ENCODE results near the gene JAKMIP3.

DNA sequence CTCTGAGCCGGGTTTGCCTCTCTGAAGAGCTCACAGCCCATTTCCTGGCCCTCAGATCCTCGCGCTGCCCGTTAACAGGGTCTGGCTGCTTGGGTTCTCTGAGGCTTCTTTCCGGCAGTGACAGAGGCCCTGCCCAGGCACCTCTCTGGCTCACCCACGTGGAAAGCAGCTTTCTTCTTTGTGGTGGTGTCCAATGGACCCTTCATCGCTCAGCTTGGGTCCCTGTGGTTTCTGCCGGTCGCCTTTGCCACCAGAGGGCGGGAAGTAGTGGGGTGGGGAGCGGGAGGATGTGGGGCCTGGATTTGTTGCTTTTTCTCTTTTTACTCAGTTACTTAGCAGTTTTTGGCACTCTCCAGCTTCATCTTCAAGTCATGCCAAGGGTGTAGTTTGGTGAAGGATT is 15.6 kb upstream of the JAKMIP3 start:
- TF ChIP-seq, protein P1, sequence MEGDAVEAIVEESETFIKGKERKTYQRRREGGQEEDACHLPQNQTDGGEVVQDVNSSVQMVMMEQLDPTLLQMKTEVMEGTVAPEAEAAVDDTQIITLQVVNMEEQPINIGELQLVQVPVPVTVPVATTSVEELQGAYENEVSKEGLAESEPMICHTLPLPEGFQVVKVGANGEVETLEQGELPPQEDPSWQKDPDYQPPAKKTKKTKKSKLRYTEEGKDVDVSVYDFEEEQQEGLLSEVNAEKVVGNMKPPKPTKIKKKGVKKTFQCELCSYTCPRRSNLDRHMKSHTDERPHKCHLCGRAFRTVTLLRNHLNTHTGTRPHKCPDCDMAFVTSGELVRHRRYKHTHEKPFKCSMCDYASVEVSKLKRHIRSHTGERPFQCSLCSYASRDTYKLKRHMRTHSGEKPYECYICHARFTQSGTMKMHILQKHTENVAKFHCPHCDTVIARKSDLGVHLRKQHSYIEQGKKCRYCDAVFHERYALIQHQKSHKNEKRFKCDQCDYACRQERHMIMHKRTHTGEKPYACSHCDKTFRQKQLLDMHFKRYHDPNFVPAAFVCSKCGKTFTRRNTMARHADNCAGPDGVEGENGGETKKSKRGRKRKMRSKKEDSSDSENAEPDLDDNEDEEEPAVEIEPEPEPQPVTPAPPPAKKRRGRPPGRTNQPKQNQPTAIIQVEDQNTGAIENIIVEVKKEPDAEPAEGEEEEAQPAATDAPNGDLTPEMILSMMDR (IDR thresholded peaks at IDR 0.05): no peak
- no peak for TF ChIP-seq POLR2A (IDR thresholded peaks at IDR 0.05)

All from esophagus squamous epithelium (tissue), 4 donors.